Measurements from ENCODE around the gene PDXK. TPM values are rescaled to one million over a fixed set of nuclear protein-coding genes. Genes with fewer than 3 reads are reported as not detected.

PDXK gene
- total RNA-seq, 4 donors from 2014 or later: 122 to 156 (median 143) TPM

- DNase-seq (ENCODE audit: low spot score in 2 of 2): no peak
- Histone ChIP-seq H3K4me3 (no peak overlapping the region), H3K36me3 (peaks cover 0 to 52% (median 4%) of the 10 kb centered on the region in 3 donors), H3K27me3 (no peaks in the 10 kb centered on the region), H3K27ac (peak overlapping the region in 1 of 4 donors; percentile 52), H3K9me3 (peaks cover 0 to 5% (median 0%) of the 10 kb centered on the region in 4 donors), H3K4me1 (peaks cover 0 to 27% (median 9%) of the 10 kb centered on the region in 4 donors)
- WGBS, 2 donors: 88 to 89% methylated on average over 8 to 10 of the region's 10 CpGs
- TF ChIP-seq CTCF (IDR thresholded peaks at IDR 0.05): no peak
- TF ChIP-seq EP300 (IDR thresholded peaks at IDR 0.05): no peak
- no peak for TF ChIP-seq POLR2A (IDR thresholded peaks at IDR 0.05)
These were observed 45.1 kb downstream of the PDXK start for GRCh38 chr21:43763901-43764523.

GRCh38 chr21:43764576-43765495, 45.9 kb downstream of the PDXK start:
- 77 to 80% methylated on average over 14 to 19 of the region's 19 CpGs for WGBS, 2 donors
- peaks cover 0 to 24% (median 9%) of the 10 kb centered on the region in 4 donors for H3K4me1 ChIP-seq
- no peaks in the 10 kb centered on the region for H3K27me3 ChIP-seq
- H3K27ac ChIP-seq: peak overlapping the region in 1 of 4 donors; percentile 52
- peaks cover 0 to 44% (median 0%) of the 10 kb centered on the region in 3 donors for H3K36me3 ChIP-seq
- TF ChIP-seq EP300 (IDR thresholded peaks at IDR 0.05): no peak
- no peak for TF ChIP-seq CTCF (IDR thresholded peaks at IDR 0.05)
- no peak for TF ChIP-seq POLR2A (IDR thresholded peaks at IDR 0.05)
- peaks cover 0 to 5% (median 0%) of the 10 kb centered on the region in 4 donors for H3K9me3 ChIP-seq
- DNase-seq (ENCODE audit: low spot score in 2 of 2): no peak
- no peak overlapping the region for H3K4me3 ChIP-seq

- no peak for DNase-seq (ENCODE audit: low spot score in 2 of 2)
- H3K4me3 ChIP-seq: no peak overlapping the region
- TF ChIP-seq CTCF (IDR thresholded peaks at IDR 0.05) (no peak), POLR2A (IDR thresholded peaks at IDR 0.05) (no peak), EP300 (IDR thresholded peaks at IDR 0.05) (no peak)
- H3K27me3 ChIP-seq: no peaks in the 10 kb centered on the region
- 72 to 82% methylated on average over 32 to 34 of the region's 34 CpGs for WGBS, 2 donors
- H3K36me3 ChIP-seq: peaks cover 0 to 36% (median 0%) of the 10 kb centered on the region in 3 donors
- peaks cover 0 to 24% (median 9%) of the 10 kb centered on the region in 4 donors for H3K4me1 ChIP-seq
- H3K27ac ChIP-seq: no peak overlapping the region
- peaks cover 0 to 5% (median 0%) of the 10 kb centered on the region in 4 donors for H3K9me3 ChIP-seq
These were observed 48.0 kb downstream of the PDXK start for GRCh38 chr21:43766734-43767497.

GRCh38 chr21:43767498-43767983, 48.6 kb downstream of the PDXK start:
- TF ChIP-seq EP300 (IDR thresholded peaks at IDR 0.05) (no peak), CTCF (IDR thresholded peaks at IDR 0.05) (no peak), POLR2A (IDR thresholded peaks at IDR 0.05) (no peak)

More at GRCh38 chr21:43767498-43767983, 48.6 kb downstream of the PDXK start:
- no peak for DNase-seq (ENCODE audit: low spot score in 2 of 2)
- Histone ChIP-seq H3K9me3 (peaks cover 0 to 5% (median 0%) of the 10 kb centered on the region in 4 donors), H3K27ac (peak overlapping the region in 2 of 4 donors; percentile 59 to 65), H3K27me3 (no peaks in the 10 kb centered on the region), H3K4me3 (no peak overlapping the region), H3K36me3 (peaks cover 0 to 36% (median 0%) of the 10 kb centered on the region in 3 donors), H3K4me1 (peaks cover 0 to 24% (median 9%) of the 10 kb centered on the region in 4 donors)
- WGBS, 2 donors: 78 to 84% methylated on average over 15 of the region's 15 CpGs

Measured in tibial nerve (tissue), 4 donors.